ENCODE measurements around the gene RPL10L. TPM values are rescaled to one million over a fixed set of nuclear protein-coding genes. Genes with fewer than 3 reads are reported as not detected.

The RPL10L gene
- total RNA-seq, result not detected

GRCh38 chr14:46651526-46652144 is at the start of gene RPL10L:
RPL10L (minus strand) TSS chr14:46651781; CDS start chr14:46651736, 45 bp downstream.
- Histone ChIP-seq H3K4me3 (no peak within 1 kb of the TSS), H3K4me1 (no peaks in the 10 kb centered on the region), H3K27ac (no peak within 1 kb of the TSS), H3K36me3 (no peaks in the 10 kb centered on the region), H3K9me3 (peaks cover 0 to 6% (median 0%) of the 10 kb centered on the region in 3 donors), H3K27me3 (no peaks in the 10 kb centered on the region)
- no peak for TF ChIP-seq CTCF (IDR thresholded peaks at IDR 0.05)
- TF ChIP-seq POLR2A (IDR thresholded peaks at IDR 0.05), result no peak
- no peak for DNase-seq
- intact Hi-C loops (cut with DNase I), result no loop called here
- 92% methylated on average over 27 to 31 of the region's 36 CpGs for WGBS, 2 donors

GRCh38 chr14:46691819-46692218 is 40.2 kb upstream of the RPL10L start:
- Histone ChIP-seq H3K4me3 (no peak overlapping the region), H3K27me3 (no peaks in the 10 kb centered on the region), H3K9me3 (peaks cover 0 to 7% (median under 1%) of the 10 kb centered on the region in 3 donors), H3K4me1 (no peaks in the 10 kb centered on the region), H3K27ac (no peak overlapping the region), H3K36me3 (no peaks in the 10 kb centered on the region)
- 62 to 65% methylated on average over 3 of the region's 3 CpGs for WGBS, 2 donors
- TF ChIP-seq CTCF (IDR thresholded peaks at IDR 0.05), result no peak
- TF ChIP-seq POLR2A (IDR thresholded peaks at IDR 0.05), result no peak
- intact Hi-C loops (cut with DNase I), result no loop called here
- DNase-seq, result no peak

GRCh38 chr14:46686652-46687051 is 35.1 kb upstream of the RPL10L start:
- TF ChIP-seq CTCF (IDR thresholded peaks at IDR 0.05) (no peak), POLR2A (IDR thresholded peaks at IDR 0.05) (no peak)
- H3K36me3 ChIP-seq, result no peaks in the 10 kb centered on the region
- H3K27me3 ChIP-seq, result no peaks in the 10 kb centered on the region
- no peak for DNase-seq
- 77 to 88% methylated on average over 4 of the region's 4 CpGs for WGBS, 2 donors
- no peaks in the 10 kb centered on the region for H3K4me1 ChIP-seq
- intact Hi-C loops (cut with DNase I), result no loop called here
- peaks cover 0 to 11% (median 5%) of the 10 kb centered on the region in 3 donors for H3K9me3 ChIP-seq
- no peak overlapping the region for H3K4me3 ChIP-seq
- H3K27ac ChIP-seq, result no peak overlapping the region

- Histone ChIP-seq H3K9me3 (no peaks in the 10 kb centered on the region), H3K27ac (no peak overlapping the region), H3K27me3 (no peaks in the 10 kb centered on the region), H3K4me1 (no peaks in the 10 kb centered on the region), H3K36me3 (no peaks in the 10 kb centered on the region), H3K4me3 (no peak overlapping the region)
- WGBS, 2 donors, result 50 to 65% methylated on average over 3 of the region's 3 CpGs
- no peak for DNase-seq
- TF ChIP-seq POLR2A (IDR thresholded peaks at IDR 0.05) (no peak), CTCF (IDR thresholded peaks at IDR 0.05) (no peak)
- intact Hi-C loops (cut with DNase I), result no loop called here
Measured at GRCh38 chr14:46672128-46672527, 20.5 kb upstream of the RPL10L start.

- Histone ChIP-seq H3K4me1 (no peaks in the 10 kb centered on the region), H3K36me3 (no peaks in the 10 kb centered on the region), H3K27ac (no peak overlapping the region), H3K27me3 (no peaks in the 10 kb centered on the region), H3K4me3 (no peak overlapping the region), H3K9me3 (peaks cover 0 to 7% (median 3%) of the 10 kb centered on the region in 3 donors)
- intact Hi-C loops (cut with DNase I), result no loop called here
- no peak for DNase-seq
- TF ChIP-seq CTCF (IDR thresholded peaks at IDR 0.05) (no peak), POLR2A (IDR thresholded peaks at IDR 0.05) (no peak)
- WGBS, 2 donors, result 60 to 70% methylated on average over 2 to 4 of the region's 4 CpGs
Measured at GRCh38 chr14:46663382-46663781, 11.8 kb upstream of the RPL10L start.
